K562 (cell line): ENCODE measurements around the gene HSD17B12. TPM values are rescaled to one million over a fixed set of nuclear protein-coding genes. Genes with fewer than 3 reads are reported as not detected.
A peak's percentile ranks its signal among the peaks of the same experiment; 100 is the strongest.

ENCODE experiments used
- ARHGAP35 ChIP-seq: fragments of 450-650 bp; IDR thresholded peaks from 2 replicates; pipeline ENCODE4 v1.6.1; 2018; ENCODE audit not compliant: partially characterized antibody
- BRD9 ChIP-seq: fragments of 450-650 bp; IDR thresholded peaks from 2 replicates; pipeline ENCODE4 v1.6.1; 2018; ENCODE audit warnings: low read depth; ENCODE audit not compliant: partially characterized antibody
- COPS2 ChIP-seq: fragments of 450-650 bp; conservative IDR thresholded peaks from 2 replicates; pipeline ENCODE4 v1.6.1; 2016; ENCODE audit warnings: mild to moderate bottlenecking, moderate library complexity
- ETV6 ChIP-seq, 3 experiments: fragments of 150-350 bp in 1 of 3; sonication (generic) in 1 of 3; formaldehyde crosslinking in 1 of 3; IDR thresholded peaks; 2 replicates each; pipeline versions ENCODE4 v1.6.1 to v1.8.0; 2014 to 2022; ENCODE audit warnings: borderline replicate concordance in 2 of 3, low read depth in 2 of 3, antibody characterized with exemption in 1 of 3, low read length in 1 of 3, mild to moderate bottlenecking in 1 of 3, missing genetic modification reagents in 1 of 3
- GATAD2A ChIP-seq: fragments of 450-650 bp; IDR thresholded peaks from 2 replicates; pipeline ENCODE4 v1.6.1; 2017
- L3MBTL2 ChIP-seq: fragments of 450-650 bp; IDR thresholded peaks from 2 replicates; pipeline ENCODE4 v1.6.1; 2016; ENCODE audit warnings: mild to moderate bottlenecking, moderate library complexity
- MEF2A ChIP-seq: IDR thresholded peaks from 2 replicates; pipeline ENCODE4 v1.6.1; 2011; ENCODE audit warnings: low read depth, mild to moderate bottlenecking, low read length, moderate library complexity; ENCODE audit not compliant: control insufficient read depth
- NCOA4 ChIP-seq: fragments of 450-650 bp; IDR thresholded peaks from 2 replicates; pipeline ENCODE4 v1.6.1; 2018; ENCODE audit warnings: mild to moderate bottlenecking; ENCODE audit not compliant: partially characterized antibody
- NRF1 ChIP-seq, 2 experiments: fragments of 450-650 bp; IDR thresholded peaks in 1 of 2; conservative IDR thresholded peaks in 1 of 2; 2 replicates each; pipeline ENCODE4 v1.6.1; 2014; ENCODE audit warnings: mild to moderate bottlenecking in 2 of 2
- PCBP2 ChIP-seq: fragments of 200-400 bp; formaldehyde crosslinking; IDR thresholded peaks from 2 replicates; pipeline ENCODE4 v1.6.1; 2018; ENCODE audit warnings: low read length, low read depth, mild to moderate bottlenecking, moderate library complexity; ENCODE audit not compliant: poor library complexity, severe bottlenecking
- PHF8 ChIP-seq: fragments of 200-600 bp; sonication (generic); IDR thresholded peaks from 2 replicates; pipeline ENCODE4 v1.6.1; 2012; ENCODE audit warnings: mixed run types, mild to moderate bottlenecking, inconsistent platforms, low read length, moderate library complexity, borderline replicate concordance
- TFAM ChIP-seq: fragments of 250-450 bp; sonication (Bioruptor Pico); conservative IDR thresholded peaks from 2 replicates; pipeline ENCODE4 v1.5.0; 2021; ENCODE audit warnings: mild to moderate bottlenecking, moderate library complexity
- XRCC3 ChIP-seq: fragments of 450-650 bp; IDR thresholded peaks from 2 replicates; pipeline ENCODE4 v1.6.1; 2017; ENCODE audit warnings: mild to moderate bottlenecking, moderate library complexity
- polyA plus RNA-seq, 8 experiments: library from polyadenylated mRNA; depleted of rRNA in 4 of 8; stranded (reverse) in 5 of 8; unstranded in 3 of 8; fragments of >200 nt; fragmentation: Nextera tagmentation in 2 of 8; fragmentation: Illumina TruSeq in 1 of 8; extraction: Ambion mirVana in 2 of 8; extraction: Trizol in 1 of 8; gene quantifications; 2 replicates each; pipeline versions ENCODE4 v1.2.1 to v1.2.3, GENCODE V29; 2011 to 2014; ENCODE audit warnings: inconsistent platforms in 1 of 8, missing spikeins in 1 of 8
- total RNA-seq, 7 experiments: library from RNA; depleted of rRNA in 6 of 7; stranded (reverse); fragments of >200 nt in 6 of 7; fragmentation: Illumina TruSeq in 2 of 7; extraction: Trizol in 2 of 7; gene quantifications; 2 replicates each; pipeline versions ENCODE4 v1.2.1 to v1.2.3, GENCODE V29; 2011 to 2021; ENCODE audit warnings: low replicate concordance in 1 of 7
- TF ChIP-seq, protein P1 (sequence below), 2 experiments: fragments of 450-650 bp; conservative IDR thresholded peaks; 2 replicates each; pipeline ENCODE4 v1.6.1; 2017; ENCODE audit warnings: mild to moderate bottlenecking in 2 of 2, moderate library complexity in 2 of 2
- TF ChIP-seq, protein P2 (sequence below): fragments of 450-650 bp; IDR thresholded peaks from 2 replicates; pipeline ENCODE4 v1.6.1; 2017; ENCODE audit warnings: mild to moderate bottlenecking, moderate library complexity
- TF ChIP-seq, protein P3 (sequence below), 2 experiments: fragments of 450-650 bp; IDR thresholded peaks; 2 replicates each; pipeline ENCODE4 v1.6.1; 2018; ENCODE audit warnings: mild to moderate bottlenecking in 2 of 2, low read depth in 1 of 2; ENCODE audit not compliant: partially characterized antibody in 2 of 2
- TF ChIP-seq, protein P4 (sequence below): fragments of 250-450 bp; sonication (Bioruptor Pico); IDR thresholded peaks from 2 replicates; pipeline ENCODE4 v1.8.0; 2021; ENCODE audit warnings: moderate library complexity, mild to moderate bottlenecking, inconsistent platforms

Gene HSD17B12
- total and polyA plus RNA-seq, 9 of the 15 experiments (the other 6 are each of a cell fraction or from before 2014, with no cell fraction given): 9.1 to 34.5 (median 23.3) TPM

DNA sequence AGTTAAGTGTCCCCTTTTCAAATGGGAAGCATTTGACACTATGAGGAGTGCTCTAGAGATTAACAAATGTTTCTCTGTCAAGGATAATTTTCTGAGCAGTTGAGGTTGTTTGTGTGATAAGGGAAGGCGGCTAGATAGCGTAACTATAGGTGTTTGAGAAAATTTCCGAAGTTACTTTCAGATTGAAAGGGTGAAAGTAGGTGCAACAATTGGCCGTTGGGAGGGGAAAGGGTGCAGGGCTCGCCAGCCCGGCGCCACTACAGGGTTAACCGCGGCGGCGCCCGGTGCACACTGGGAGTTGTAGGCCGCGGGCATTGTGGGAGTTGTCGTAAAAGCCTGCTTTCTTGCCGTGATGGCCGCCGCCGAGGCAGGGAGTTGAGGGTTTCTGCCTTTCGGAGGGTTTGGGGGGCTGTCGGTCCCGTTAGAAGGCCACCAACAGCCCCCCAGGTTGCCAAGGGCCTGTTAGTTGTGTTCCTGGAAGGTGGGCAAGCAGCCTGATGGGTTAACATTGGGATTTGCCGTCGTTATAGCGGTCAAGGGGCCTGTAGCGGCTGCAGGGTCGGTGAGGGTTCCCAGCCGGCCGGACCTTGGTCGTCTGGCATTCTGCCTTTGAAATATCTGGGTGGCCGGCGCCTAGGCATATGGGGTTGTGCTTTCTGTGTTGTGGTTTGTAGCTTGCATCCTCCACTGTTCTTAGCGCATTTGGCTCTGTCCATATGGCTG lies 36.5 kb upstream of the HSD17B12 start (continued):
- TF ChIP-seq PCBP2: no peak
- no peak for TF ChIP-seq ARHGAP35
- TF ChIP-seq MEF2A: no peak
- TF ChIP-seq XRCC3: no peak
- TF ChIP-seq TFAM: no peak
- no peak for TF ChIP-seq NCOA4
- TF ChIP-seq, protein P1, sequence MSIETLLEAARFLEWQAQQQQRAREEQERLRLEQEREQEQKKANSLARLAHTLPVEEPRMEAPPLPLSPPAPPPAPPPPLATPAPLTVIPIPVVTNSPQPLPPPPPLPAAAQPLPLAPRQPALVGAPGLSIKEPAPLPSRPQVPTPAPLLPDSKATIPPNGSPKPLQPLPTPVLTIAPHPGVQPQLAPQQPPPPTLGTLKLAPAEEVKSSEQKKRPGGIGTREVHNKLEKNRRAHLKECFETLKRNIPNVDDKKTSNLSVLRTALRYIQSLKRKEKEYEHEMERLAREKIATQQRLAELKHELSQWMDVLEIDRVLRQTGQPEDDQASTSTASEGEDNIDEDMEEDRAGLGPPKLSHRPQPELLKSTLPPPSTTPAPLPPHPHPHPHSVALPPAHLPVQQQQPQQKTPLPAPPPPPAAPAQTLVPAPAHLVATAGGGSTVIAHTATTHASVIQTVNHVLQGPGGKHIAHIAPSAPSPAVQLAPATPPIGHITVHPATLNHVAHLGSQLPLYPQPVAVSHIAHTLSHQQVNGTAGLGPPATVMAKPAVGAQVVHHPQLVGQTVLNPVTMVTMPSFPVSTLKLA (conservative IDR thresholded peaks at IDR 0.05): peak; percentile 36 to 72; a peak in 3 of 4 replicates
- TF ChIP-seq L3MBTL2: peak; percentile 67
- TF ChIP-seq COPS2: no peak
- TF ChIP-seq PHF8: peak; percentile 90
- TF ChIP-seq GATAD2A: peak; percentile 21; the same call in 1 of the 2 replicates
- TF ChIP-seq NRF1 (conservative IDR thresholded peaks at IDR 0.05 in 1 of 2, IDR thresholded peaks at IDR 0.05 in 1 of 2): peak in 1 of 2 experiments; percentile 45; a peak in 1 of 4 replicates
- TF ChIP-seq, protein P2, sequence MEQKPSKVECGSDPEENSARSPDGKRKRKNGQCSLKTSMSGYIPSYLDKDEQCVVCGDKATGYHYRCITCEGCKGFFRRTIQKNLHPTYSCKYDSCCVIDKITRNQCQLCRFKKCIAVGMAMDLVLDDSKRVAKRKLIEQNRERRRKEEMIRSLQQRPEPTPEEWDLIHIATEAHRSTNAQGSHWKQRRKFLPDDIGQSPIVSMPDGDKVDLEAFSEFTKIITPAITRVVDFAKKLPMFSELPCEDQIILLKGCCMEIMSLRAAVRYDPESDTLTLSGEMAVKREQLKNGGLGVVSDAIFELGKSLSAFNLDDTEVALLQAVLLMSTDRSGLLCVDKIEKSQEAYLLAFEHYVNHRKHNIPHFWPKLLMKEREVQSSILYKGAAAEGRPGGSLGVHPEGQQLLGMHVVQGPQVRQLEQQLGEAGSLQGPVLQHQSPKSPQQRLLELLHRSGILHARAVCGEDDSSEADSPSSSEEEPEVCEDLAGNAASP: no peak
- TF ChIP-seq, protein P3, sequence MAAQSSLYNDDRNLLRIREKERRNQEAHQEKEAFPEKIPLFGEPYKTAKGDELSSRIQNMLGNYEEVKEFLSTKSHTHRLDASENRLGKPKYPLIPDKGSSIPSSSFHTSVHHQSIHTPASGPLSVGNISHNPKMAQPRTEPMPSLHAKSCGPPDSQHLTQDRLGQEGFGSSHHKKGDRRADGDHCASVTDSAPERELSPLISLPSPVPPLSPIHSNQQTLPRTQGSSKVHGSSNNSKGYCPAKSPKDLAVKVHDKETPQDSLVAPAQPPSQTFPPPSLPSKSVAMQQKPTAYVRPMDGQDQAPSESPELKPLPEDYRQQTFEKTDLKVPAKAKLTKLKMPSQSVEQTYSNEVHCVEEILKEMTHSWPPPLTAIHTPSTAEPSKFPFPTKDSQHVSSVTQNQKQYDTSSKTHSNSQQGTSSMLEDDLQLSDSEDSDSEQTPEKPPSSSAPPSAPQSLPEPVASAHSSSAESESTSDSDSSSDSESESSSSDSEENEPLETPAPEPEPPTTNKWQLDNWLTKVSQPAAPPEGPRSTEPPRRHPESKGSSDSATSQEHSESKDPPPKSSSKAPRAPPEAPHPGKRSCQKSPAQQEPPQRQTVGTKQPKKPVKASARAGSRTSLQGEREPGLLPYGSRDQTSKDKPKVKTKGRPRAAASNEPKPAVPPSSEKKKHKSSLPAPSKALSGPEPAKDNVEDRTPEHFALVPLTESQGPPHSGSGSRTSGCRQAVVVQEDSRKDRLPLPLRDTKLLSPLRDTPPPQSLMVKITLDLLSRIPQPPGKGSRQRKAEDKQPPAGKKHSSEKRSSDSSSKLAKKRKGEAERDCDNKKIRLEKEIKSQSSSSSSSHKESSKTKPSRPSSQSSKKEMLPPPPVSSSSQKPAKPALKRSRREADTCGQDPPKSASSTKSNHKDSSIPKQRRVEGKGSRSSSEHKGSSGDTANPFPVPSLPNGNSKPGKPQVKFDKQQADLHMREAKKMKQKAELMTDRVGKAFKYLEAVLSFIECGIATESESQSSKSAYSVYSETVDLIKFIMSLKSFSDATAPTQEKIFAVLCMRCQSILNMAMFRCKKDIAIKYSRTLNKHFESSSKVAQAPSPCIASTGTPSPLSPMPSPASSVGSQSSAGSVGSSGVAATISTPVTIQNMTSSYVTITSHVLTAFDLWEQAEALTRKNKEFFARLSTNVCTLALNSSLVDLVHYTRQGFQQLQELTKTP (IDR thresholded peaks at IDR 0.05; ENCODE audit: low read depth in 1 of 2, partially characterized antibody in 2 of 2): peak; percentile 59 to 97
- TF ChIP-seq, protein P4, sequence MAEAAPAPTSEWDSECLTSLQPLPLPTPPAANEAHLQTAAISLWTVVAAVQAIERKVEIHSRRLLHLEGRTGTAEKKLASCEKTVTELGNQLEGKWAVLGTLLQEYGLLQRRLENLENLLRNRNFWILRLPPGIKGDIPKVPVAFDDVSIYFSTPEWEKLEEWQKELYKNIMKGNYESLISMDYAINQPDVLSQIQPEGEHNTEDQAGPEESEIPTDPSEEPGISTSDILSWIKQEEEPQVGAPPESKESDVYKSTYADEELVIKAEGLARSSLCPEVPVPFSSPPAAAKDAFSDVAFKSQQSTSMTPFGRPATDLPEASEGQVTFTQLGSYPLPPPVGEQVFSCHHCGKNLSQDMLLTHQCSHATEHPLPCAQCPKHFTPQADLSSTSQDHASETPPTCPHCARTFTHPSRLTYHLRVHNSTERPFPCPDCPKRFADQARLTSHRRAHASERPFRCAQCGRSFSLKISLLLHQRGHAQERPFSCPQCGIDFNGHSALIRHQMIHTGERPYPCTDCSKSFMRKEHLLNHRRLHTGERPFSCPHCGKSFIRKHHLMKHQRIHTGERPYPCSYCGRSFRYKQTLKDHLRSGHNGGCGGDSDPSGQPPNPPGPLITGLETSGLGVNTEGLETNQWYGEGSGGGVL (CRISPR knock-in tag): no peak
- no peak for TF ChIP-seq BRD9
- TF ChIP-seq ETV6 (IDR thresholded peaks at IDR 0.05; ENCODE audit: borderline replicate concordance in 1 of 2, low read depth in 2 of 2, low read length in 1 of 2): no peak
- TF ChIP-seq ETV6 (CRISPR knock-in tag; IDR thresholded peaks at IDR 0.05; ENCODE audit: borderline replicate concordance): no peak
- TF ChIP-seq, all 486 proteins: peak for 125
